Hematopoietic multipotent progenitor cell treated with erythropoietin and hydrocortisone succinate and interleukin-3 and kit ligand, for 15 days (in vitro differentiated cells): ENCODE measurements around the gene CCDC73.

Experiments used
- DNase-seq: peaks from one replicate; pipeline ENCODE4 v3.0.0-alpha.2; 2015; ENCODE audit warnings: low spot score

The CCDC73 gene

GRCh38 chr11:32586576-32587190, 207.8 kb downstream of the CCDC73 start:
- no peak for DNase-seq

GRCh38 chr11:32584921-32585320, 209.5 kb downstream of the CCDC73 start:
- no peak for DNase-seq

GRCh38 chr11:32583459-32584271, 210.8 kb downstream of the CCDC73 start, which contains the start of gene EIF3M:
Gene EIF3M (plus strand): TSS chr11:32583831. CDS start chr11:32583888, 57 bp downstream.
- DNase-seq: peak; percentile 97

GRCh38 chr11:32581556-32581955, 212.9 kb downstream of the CCDC73 start:
- no peak for DNase-seq

- DNase-seq: no peak
These were observed 213.5 kb downstream of the CCDC73 start for GRCh38 chr11:32580967-32581366.

GRCh38 chr11:32576456-32576855, 218.0 kb downstream of the CCDC73 start:
- DNase-seq: no peak

GRCh38 chr11:32575070-32575469, 219.4 kb downstream of the CCDC73 start:
- DNase-seq: no peak

GRCh38 chr11:32574421-32574820, 220.0 kb downstream of the CCDC73 start:
- no peak for DNase-seq

- no peak for DNase-seq
These were observed 221.2 kb downstream of the CCDC73 start for GRCh38 chr11:32573228-32573627.

- DNase-seq: no peak
These were observed 223.4 kb downstream of the CCDC73 start for GRCh38 chr11:32571039-32571438.

- no peak for DNase-seq
These were observed 225.1 kb downstream of the CCDC73 start for GRCh38 chr11:32569313-32569881.

GRCh38 chr11:32567154-32567553, 227.3 kb downstream of the CCDC73 start:
- no peak for DNase-seq

GRCh38 chr11:32566517-32566916, 227.9 kb downstream of the CCDC73 start:
- DNase-seq: no peak

- DNase-seq: no peak
These were observed 230.9 kb downstream of the CCDC73 start for GRCh38 chr11:32563600-32563959.

GRCh38 chr11:32562839-32563599, 231.4 kb downstream of the CCDC73 start:
- no peak for DNase-seq

- no peak for DNase-seq
These were observed 232.6 kb downstream of the CCDC73 start for GRCh38 chr11:32561835-32562234.

- no peak for DNase-seq
These were observed 238.6 kb downstream of the CCDC73 start for GRCh38 chr11:32555895-32556294.

GRCh38 chr11:32555091-32555490, 239.4 kb downstream of the CCDC73 start:
- DNase-seq: no peak
